ENCODE data around the gene EIF2S3.

EIF2S3 gene

GRCh38 chrX:24117258-24117657, 62.5 kb downstream of the EIF2S3 start:
- H3K4me3 Mint-ChIP-seq, result peak overlapping the region in 2 of 3 experiments; percentile 53 to 57
- TF ChIP-seq CTCF (IDR thresholded peaks at IDR 0.05; ENCODE audit: unreplicated experiment in 3 of 3), result no peak
- peak overlapping the region; percentile 59 to 91 (median 91) for H3K27ac Mint-ChIP-seq
- peaks cover 20% of the 10 kb centered on the region for H3K4me1 Mint-ChIP-seq
- H3K27me3 Mint-ChIP-seq (ENCODE audit: low read depth), result no peaks in the 10 kb centered on the region
- no peaks in the 10 kb centered on the region for H3K9me3 Mint-ChIP-seq
- no peaks in the 10 kb centered on the region for H3K36me3 Mint-ChIP-seq (ENCODE audit: low read depth)

- Mint-ChIP-seq H3K27ac (peak overlapping the region; percentile 76 to 81 (median 79)), H3K27me3 (ENCODE audit: low read depth) (no peaks in the 10 kb centered on the region), H3K4me1 (peaks cover 14% of the 10 kb centered on the region), H3K36me3 (ENCODE audit: low read depth) (no peaks in the 10 kb centered on the region), H3K9me3 (no peaks in the 10 kb centered on the region), H3K4me3 (no peak overlapping the region)
- no peak for TF ChIP-seq CTCF (IDR thresholded peaks at IDR 0.05; ENCODE audit: unreplicated experiment in 3 of 3)
Observed at GRCh38 chrX:24124244-24124799, 69.6 kb downstream of the EIF2S3 start.

GRCh38 chrX:24125028-24125612, 70.4 kb downstream of the EIF2S3 start:
- H3K27me3 Mint-ChIP-seq (ENCODE audit: low read depth), result no peaks in the 10 kb centered on the region
- peak overlapping the region; percentile 76 to 81 (median 79) for H3K27ac Mint-ChIP-seq
- TF ChIP-seq CTCF (IDR thresholded peaks at IDR 0.05; ENCODE audit: unreplicated experiment in 3 of 3), result no peak
- peaks cover 14% of the 10 kb centered on the region for H3K4me1 Mint-ChIP-seq
- no peak overlapping the region for H3K4me3 Mint-ChIP-seq
- H3K36me3 Mint-ChIP-seq (ENCODE audit: low read depth), result no peaks in the 10 kb centered on the region
- H3K9me3 Mint-ChIP-seq, result no peaks in the 10 kb centered on the region

All from nephron (organoid).